GM18519 (cell line): Measurements from ENCODE around the gene TADA1.
"Not testable (repeated sequence)": the region's sequence is repeated elsewhere in the genome, so short reads cannot be mapped to it uniquely, and the experiment has no call there.

Experiments
- ATAC-seq: cut with Tn5 transposase; IDR thresholded peaks from one replicate; pipeline ENCODE4 v1.9.1; 2021; ENCODE audit warnings: mild to moderate bottlenecking, moderate library complexity; ENCODE audit not compliant: unreplicated experiment, low FRiP score

The TADA1 gene

GRCh38 chr1:166899769-166900168 is 23.7 kb upstream of the TADA1 start:
- no peak for ATAC-seq

DNA sequence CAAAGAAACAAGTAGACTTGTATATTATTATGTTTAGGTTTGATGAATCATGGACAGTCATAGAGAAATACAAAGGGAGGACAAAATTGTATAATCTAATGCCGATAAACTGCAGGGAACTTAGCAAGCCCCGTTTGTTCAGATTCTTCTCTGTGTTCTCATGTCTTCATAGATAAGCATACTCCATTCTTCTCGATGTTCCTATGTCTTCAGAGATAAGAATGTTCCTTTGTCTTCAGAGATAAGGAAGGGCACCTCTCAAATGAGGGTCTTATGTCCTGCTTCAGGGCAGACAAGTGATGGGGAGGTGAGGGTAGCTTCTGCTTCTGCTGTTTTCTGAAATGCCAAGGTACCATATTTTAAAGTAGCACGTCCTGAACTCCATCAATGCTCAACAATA is 19.7 kb upstream of the TADA1 start:
- ATAC-seq: no peak

GRCh38 chr1:166889776-166890175 is 13.7 kb upstream of the TADA1 start:
- no peak for ATAC-seq

GRCh38 chr1:166888373-166889111 is 12.5 kb upstream of the TADA1 start:
- no peak for ATAC-seq

GRCh38 chr1:166884971-166885370 is 8.9 kb upstream of the TADA1 start:
- no peak for ATAC-seq

- no peak for ATAC-seq
Measured at GRCh38 chr1:166884040-166884642, 8.1 kb upstream of the TADA1 start.

GRCh38 chr1:166882893-166883292 is 6.8 kb upstream of the TADA1 start:
- ATAC-seq: no peak

DNA sequence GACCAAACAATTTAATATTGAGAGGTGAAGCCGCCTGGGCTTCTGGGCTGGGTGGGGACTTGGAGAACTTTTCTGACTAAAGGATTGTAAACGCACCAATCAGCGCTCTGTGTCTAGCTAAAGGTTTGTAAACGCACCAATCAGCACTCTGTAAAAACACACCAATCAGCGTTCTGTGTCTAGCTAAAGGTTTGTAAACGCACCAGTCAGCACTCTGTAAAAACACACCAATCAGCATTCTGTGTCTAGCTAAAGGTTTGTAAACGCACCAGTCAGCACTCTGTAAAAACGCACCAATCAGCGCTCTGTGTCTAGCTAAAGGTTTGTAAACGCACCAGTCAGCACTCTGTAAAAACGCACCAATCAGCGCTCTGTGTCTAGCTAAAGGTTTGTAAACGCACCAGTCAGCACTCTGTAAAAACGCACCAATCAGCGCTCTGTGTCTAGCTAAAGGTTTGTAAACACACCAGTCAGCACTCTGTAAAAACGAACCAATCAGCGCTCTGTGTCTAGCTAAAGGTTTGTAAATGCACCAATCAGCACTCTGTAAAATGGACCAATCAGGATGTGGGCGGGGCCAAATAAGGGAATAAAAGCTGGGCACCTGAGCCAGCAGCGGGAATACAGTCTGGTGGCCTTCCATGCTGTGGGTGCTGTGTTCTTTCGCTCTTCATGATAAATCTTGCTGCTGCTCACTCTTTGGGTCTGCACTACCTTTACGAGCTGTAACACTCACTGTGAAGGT is 2.3 kb upstream of the TADA1 start:
- not testable (repeated sequence) for ATAC-seq

- no peak for ATAC-seq
Measured at GRCh38 chr1:166876540-166876838, 425 bp upstream of the TADA1 start.

GRCh38 chr1:166875302-166875733 is 746 bp downstream of the TADA1 start:
- no peak for ATAC-seq

- ATAC-seq: no peak
Measured at GRCh38 chr1:166874464-166874863, 1.6 kb downstream of the TADA1 start.

DNA sequence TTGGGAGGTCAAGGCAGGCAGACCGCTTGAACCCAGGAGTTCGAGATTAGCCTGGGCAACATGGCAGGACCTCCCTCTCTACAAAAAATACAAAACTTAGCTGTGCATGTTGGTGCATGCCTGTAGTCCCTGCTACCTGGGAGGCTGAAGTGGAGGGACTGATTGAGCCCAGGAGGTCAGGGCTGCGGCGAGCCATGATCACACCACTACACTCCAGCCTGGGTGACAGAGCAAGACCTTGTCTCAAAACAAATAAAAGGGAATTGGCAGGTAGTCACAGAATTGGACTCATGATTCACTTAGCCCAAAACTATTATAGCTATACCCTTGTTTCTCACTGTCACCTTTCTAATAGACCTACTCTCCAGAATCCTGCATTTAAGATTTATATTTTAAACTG is 5.5 kb downstream of the TADA1 start:
- no peak for ATAC-seq

DNA sequence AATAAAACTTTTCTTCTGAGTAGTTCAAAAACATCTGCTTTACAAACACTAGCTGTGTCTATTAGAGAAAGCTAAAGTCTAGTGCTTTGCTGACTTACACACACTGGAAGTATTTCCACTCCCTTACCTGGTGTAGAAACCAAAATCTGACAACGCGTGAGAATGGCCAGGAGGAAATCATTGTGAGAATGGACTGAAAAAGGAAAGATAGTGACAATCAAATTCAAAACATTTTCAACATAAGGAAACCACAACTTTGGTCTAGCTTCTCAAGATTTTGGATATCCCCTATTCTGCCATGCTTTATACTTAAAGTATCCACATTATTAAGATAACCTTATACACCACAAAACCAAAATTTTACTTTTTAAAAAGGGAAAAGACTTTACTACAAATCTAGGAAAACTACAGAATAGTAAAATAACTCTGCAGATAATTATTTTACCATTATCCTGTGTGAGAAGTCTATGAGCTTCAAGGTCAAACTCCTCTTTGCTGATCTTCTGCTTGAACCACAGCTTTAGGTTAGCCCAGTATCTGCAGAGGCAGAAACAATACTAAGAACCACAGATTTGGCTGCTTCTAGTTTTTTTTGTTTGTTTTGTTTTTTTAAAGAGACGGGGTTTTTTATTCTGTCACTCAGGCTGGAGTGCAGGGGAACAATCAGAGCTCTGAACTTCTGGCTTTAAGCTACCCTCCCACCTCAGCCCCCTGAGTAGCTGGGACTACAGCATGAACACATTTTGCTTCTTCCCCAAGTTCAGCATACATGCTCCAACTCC is 6.6 kb downstream of the TADA1 start:
- no peak for ATAC-seq

- no peak for ATAC-seq
Measured at GRCh38 chr1:166868639-166869038, 7.4 kb downstream of the TADA1 start.

GRCh38 chr1:166865926-166866325 is 10.1 kb downstream of the TADA1 start:
- no peak for ATAC-seq

- no peak for ATAC-seq
Measured at GRCh38 chr1:166859597-166859996, 16.5 kb downstream of the TADA1 start.

- ATAC-seq: no peak
Measured at GRCh38 chr1:166858726-166859419, 17.2 kb downstream of the TADA1 start.

- no peak for ATAC-seq
Measured at GRCh38 chr1:166857995-166858394, 18.1 kb downstream of the TADA1 start.

DNA sequence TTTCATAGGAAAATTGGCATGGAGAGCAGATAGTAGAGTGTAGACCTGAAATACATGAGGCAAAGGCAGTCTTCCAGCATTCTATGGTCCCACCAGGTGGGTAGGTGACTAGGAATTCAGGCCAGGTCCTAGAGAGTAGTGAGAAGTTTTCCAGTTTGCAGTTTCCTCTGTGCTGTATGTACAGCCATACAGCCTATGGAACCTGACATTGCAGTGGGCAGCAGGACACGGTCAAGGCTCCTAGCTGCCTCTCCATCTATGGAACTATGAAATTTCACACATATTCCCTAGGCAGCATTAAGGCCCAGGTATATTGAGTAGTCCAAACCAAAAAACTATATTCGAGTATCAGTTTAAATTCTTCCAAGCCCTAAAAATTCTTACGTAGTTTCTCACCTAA is 20.5 kb downstream of the TADA1 start:
- ATAC-seq: no peak

GRCh38 chr1:166852918-166853317 is 23.1 kb downstream of the TADA1 start:
- ATAC-seq: no peak
